Left renal cortex interstitium (tissue), 4 donors: Measurements from ENCODE around the gene NT5E. TPM values are rescaled to one million over a fixed set of nuclear protein-coding genes. Genes with fewer than 3 reads are reported as not detected.

ENCODE experiments used
- DNase-seq, 4 donors: peaks; one replicate each; pipeline ENCODE4 v3.0.0-alpha.2; 2013; ENCODE audit warnings: low read depth in 4 of 4, low spot score in 2 of 4, missing footprints in 1 of 4
- polyA plus RNA-seq, 4 donors: library from polyadenylated mRNA; unstranded; fragments of 120-200 nt; gene quantifications; one replicate each; pipeline ENCODE4 v1.2.1, GENCODE V29; 2013; ENCODE audit not compliant: insufficient read length in 4 of 4

Gene NT5E
- polyA plus RNA-seq, 4 donors, result 3.2 to 5.0 (median 3.6) TPM

GRCh38 chr6:85459224-85459901, 9.5 kb downstream of the NT5E start:
- no peak for DNase-seq

- no peak for DNase-seq
These were observed 10.5 kb downstream of the NT5E start for GRCh38 chr6:85460154-85460920.

- DNase-seq, result no peak
These were observed 11.3 kb downstream of the NT5E start for GRCh38 chr6:85460921-85461797.

GRCh38 chr6:85461798-85462170, 11.9 kb downstream of the NT5E start:
- DNase-seq, result no peak

GRCh38 chr6:85462673-85463072, 12.8 kb downstream of the NT5E start:
- no peak for DNase-seq

GRCh38 chr6:85463621-85464259, 13.9 kb downstream of the NT5E start:
- no peak for DNase-seq

GRCh38 chr6:85464260-85464644, 14.4 kb downstream of the NT5E start:
- DNase-seq, result no peak

GRCh38 chr6:85464722-85465150, 14.9 kb downstream of the NT5E start:
- no peak for DNase-seq

GRCh38 chr6:85465762-85466161, 15.9 kb downstream of the NT5E start:
- DNase-seq, result no peak

- DNase-seq, result no peak
These were observed 18.4 kb downstream of the NT5E start for GRCh38 chr6:85468326-85468725.

- no peak for DNase-seq
These were observed 19.6 kb downstream of the NT5E start for GRCh38 chr6:85469276-85470022.

- DNase-seq, result no peak
These were observed 20.1 kb downstream of the NT5E start for GRCh38 chr6:85470023-85470410.

- no peak for DNase-seq
These were observed 22.9 kb downstream of the NT5E start for GRCh38 chr6:85472744-85473143.

- DNase-seq, result no peak
These were observed 23.9 kb downstream of the NT5E start for GRCh38 chr6:85473748-85474147.

GRCh38 chr6:85476532-85476931, 26.6 kb downstream of the NT5E start:
- DNase-seq, result no peak

- no peak for DNase-seq
These were observed 29.3 kb downstream of the NT5E start for GRCh38 chr6:85479208-85479607.

- no peak for DNase-seq
These were observed 32.5 kb downstream of the NT5E start for GRCh38 chr6:85482206-85482904.

GRCh38 chr6:85482905-85483700, 33.2 kb downstream of the NT5E start:
- peak; percentile 5 to 36 (median 20) for DNase-seq

- no peak for DNase-seq
These were observed 34.0 kb downstream of the NT5E start for GRCh38 chr6:85483846-85484245.
